ENCODE measurements around the gene CCDC6.

GRCh38 chr10:59851864-59852263 lies 54.5 kb downstream of the CCDC6 start:
- TF ChIP-seq CTCF (IDR thresholded peaks at IDR 0.05) = no peak
- TF ChIP-seq POLR2AphosphoS5 (IDR thresholded peaks at IDR 0.05; ENCODE audit: insufficient read depth in 1 of 2, low read depth in 1 of 2) = no peak
- TF ChIP-seq POLR2A (IDR thresholded peaks at IDR 0.05) = no peak

Measured in vagina (tissue), 2 donors.